Measurements from ENCODE around the gene GPHB5.
"Not testable (repeated sequence)": the region's sequence is repeated elsewhere in the genome, so short reads cannot be mapped to it uniquely, and the experiment has no call there.

The GPHB5 gene

DNA sequence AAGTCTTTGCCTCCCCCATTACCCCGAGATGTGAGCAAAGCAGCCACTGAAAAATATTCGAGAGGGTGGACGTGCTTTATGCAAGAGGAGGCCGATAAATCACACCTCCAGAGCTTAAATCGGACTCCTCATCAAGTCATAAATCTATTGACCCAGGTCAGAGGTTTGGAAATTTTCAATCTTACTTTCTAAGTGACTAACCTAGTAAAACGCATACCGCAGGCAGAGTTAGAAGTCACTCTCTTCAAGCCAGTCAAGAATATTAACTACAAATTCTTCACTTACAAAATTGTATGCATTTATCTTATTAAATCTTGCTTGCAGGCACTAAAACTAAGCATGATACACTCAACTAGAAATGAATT is 34.9 kb downstream of the GPHB5 start:
- DNase-seq (ENCODE audit: low read depth), result peak; percentile 51
- TF ChIP-seq, protein P1, sequence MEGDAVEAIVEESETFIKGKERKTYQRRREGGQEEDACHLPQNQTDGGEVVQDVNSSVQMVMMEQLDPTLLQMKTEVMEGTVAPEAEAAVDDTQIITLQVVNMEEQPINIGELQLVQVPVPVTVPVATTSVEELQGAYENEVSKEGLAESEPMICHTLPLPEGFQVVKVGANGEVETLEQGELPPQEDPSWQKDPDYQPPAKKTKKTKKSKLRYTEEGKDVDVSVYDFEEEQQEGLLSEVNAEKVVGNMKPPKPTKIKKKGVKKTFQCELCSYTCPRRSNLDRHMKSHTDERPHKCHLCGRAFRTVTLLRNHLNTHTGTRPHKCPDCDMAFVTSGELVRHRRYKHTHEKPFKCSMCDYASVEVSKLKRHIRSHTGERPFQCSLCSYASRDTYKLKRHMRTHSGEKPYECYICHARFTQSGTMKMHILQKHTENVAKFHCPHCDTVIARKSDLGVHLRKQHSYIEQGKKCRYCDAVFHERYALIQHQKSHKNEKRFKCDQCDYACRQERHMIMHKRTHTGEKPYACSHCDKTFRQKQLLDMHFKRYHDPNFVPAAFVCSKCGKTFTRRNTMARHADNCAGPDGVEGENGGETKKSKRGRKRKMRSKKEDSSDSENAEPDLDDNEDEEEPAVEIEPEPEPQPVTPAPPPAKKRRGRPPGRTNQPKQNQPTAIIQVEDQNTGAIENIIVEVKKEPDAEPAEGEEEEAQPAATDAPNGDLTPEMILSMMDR (IDR thresholded peaks at IDR 0.05; ENCODE audit: insufficient read depth, low read depth, low read length, missing control alignments), result no peak
- no peak overlapping the region for H3K4me3 ChIP-seq (ENCODE audit: low read depth, low read length)

DNA sequence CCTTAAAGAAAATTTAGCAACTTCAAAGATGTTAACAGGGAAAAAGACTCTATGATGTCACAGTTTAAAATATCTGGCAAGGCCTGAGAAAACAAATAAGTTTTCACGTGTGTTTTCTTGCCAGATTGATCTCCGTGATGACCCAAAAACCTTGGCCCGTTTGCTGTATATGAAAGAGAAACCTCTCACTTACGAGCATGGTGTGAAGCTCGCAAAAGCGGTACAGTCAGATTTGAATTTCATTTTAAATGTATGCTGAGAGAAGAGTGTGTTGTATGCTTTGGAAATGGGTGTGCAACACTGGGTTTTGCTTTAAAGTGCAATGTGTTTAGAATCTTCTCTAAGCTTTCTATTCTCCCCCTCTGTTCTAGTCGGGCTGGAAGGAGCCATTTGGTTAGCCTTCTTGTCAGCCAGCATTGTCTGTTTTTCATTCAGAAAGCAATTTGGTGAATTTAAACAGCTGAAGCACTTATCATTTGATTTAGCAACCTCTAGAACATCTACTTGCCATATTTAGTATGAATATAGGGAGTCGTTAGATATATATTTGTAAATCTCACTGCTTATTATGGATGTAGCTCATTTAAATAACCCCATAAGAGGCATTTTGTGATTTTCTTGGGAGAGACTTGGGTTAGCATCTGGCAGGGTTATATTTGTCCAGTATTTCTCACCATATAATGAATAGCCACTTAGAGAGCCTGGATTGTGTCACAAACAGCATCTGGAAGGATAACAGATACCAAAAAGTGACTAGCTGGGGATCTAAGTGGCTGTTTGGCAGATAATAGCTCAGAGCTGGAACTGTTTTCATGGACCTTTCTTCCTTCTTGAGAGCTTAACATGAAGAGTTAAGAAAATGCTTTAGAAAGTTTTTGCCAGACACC is 35.5 kb downstream of the GPHB5 start:
- peak overlapping the region; percentile 58 for H3K4me3 ChIP-seq (ENCODE audit: low read depth, low read length)
- peak; percentile 78 for DNase-seq (ENCODE audit: low read depth)
- TF ChIP-seq, protein P1 (IDR thresholded peaks at IDR 0.05; ENCODE audit: insufficient read depth, low read depth, low read length, missing control alignments), result no peak

DNA sequence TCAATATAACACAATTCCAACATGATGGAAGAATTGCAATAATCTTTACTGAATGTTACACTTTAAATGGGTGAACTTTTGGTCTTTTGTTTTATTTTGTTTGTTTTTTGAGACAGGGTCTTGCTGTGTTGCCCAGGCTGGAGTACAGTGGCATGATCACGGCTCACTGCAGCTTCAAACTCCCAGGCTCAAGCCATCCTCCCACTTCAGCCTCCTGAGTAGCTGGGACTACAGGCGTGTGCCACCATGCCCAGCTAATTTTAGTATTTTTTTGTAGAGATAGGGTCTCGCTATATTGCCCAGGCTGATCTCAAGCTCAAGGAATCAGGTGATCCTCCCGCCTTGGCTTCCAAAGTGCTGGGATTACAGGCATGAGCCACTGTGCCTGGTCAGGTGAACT is 38.8 kb downstream of the GPHB5 start:
- not testable (repeated sequence) for H3K4me3 ChIP-seq (ENCODE audit: low read depth, low read length); DNase-seq (ENCODE audit: low read depth)

DNA sequence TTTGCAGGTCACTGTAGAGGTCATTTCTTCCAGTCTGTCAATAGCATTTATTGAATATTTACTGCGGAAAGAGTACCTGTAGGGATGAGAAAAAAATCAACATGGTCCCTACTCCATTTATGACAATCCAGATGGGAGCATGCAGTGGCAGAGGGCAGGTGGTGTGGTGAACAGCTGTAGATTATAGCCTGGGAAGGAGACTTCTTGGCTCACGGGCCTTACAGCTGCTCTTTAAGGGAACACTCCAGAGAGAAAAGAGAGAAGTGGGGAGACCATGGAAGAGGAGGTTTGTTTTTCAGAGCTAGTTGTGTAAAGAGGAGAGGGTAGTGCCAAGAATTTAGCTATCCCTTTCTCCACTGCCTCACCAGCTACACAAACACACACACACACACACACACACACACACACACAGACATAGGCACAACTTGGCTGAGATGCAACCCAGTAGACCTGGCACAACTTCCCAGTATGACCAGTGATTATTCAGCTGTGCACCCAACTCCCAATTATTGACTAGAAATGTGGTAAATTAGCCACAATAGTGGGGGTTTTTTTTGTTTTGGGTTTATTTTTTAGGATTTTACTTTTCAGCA is 41.0 kb downstream of the GPHB5 start:
- H3K4me3 ChIP-seq (ENCODE audit: low read depth, low read length), result no peak overlapping the region
- DNase-seq (ENCODE audit: low read depth), result no peak
- TF ChIP-seq, protein P1 (IDR thresholded peaks at IDR 0.05; ENCODE audit: insufficient read depth, low read depth, low read length, missing control alignments), result no peak

DNA sequence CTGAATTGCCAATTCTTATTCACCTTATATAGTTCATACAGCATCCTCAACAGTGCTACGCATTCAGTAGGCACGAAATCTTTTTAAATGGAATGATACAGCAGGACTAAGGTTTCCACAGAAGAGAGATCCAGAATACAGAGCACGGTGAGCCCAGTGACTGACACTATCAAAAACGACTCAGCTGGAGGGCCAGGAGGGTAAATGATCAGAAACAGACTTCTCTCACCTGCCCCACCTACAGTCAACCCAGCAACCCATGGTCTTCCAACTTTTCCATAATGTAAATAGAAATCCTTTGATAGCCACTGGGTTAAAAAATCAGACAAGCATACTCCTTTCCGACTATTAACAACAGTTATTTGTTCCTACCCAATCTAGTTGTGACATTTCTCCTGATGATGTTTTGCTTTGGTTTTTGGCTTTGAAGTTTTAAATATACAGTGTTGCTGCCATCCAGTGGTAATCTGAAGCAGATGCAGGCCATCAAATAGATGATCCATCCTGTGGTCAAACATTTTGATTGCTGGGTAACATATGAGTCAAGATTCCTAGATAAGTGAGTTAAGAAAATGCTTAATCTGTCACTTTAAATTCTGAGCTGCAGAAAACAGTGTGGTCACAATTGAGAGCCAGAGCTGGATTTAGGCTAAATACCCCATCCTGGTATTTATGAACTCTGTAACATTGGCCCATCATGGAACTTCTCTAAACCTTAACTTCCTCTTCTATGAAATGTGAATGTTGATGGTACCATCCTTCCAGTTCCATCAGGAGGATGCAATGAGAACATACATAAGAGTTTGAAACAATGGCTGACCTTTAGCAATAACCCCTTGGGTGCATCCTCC is 42.0 kb downstream of the GPHB5 start:
- peak; percentile 49 for DNase-seq (ENCODE audit: low read depth)
- TF ChIP-seq, protein P1 (IDR thresholded peaks at IDR 0.05; ENCODE audit: insufficient read depth, low read depth, low read length, missing control alignments), result peak; percentile 60

DNA sequence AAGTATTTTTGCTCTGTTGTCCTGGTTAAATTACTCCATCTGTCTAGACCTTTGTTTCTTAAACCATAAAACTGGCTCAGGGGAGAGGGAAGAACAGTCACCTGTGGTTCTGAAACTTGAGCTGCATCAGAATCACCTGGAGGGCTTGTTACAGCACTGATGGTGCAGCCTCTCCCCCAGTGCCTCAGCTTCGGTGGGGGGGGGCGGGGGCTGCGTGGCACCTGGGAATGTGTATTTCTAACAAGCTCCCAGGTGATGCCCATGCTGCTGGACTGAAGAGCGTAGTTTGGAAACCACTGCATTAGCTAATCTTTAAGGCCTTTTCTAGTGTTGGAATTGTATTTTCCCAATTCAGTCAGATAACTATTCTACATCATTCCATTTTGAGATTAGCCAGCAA is 42.7 kb downstream of the GPHB5 start:
- no peak overlapping the region for H3K4me3 ChIP-seq (ENCODE audit: low read depth, low read length)
- TF ChIP-seq, protein P1 (IDR thresholded peaks at IDR 0.05; ENCODE audit: insufficient read depth, low read depth, low read length, missing control alignments), result no peak
- DNase-seq (ENCODE audit: low read depth), result no peak

More for the DNA sequence above, 42.0 kb downstream of the GPHB5 start:
- no peak overlapping the region for H3K4me3 ChIP-seq (ENCODE audit: low read depth, low read length)

DNA sequence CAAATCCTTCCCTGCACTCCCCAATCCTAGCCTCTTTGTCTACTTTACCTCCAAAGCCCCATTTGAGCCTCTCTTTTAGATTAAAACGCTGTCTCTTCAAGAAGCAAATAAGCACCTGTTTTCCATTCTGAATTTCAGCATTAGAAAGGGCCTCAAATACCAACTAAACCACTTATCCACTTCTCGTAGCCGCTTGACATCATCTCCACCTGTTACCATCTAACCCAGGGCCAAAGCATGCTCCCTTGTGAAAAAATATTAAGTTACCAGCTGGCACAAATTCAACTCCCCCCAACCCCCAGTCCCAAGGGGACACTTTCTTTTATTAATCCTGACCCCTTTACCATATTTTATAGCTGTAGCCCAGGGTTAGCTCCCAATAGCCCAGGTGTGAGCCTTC is 43.1 kb downstream of the GPHB5 start:
- no peak for DNase-seq (ENCODE audit: low read depth)
- H3K4me3 ChIP-seq (ENCODE audit: low read depth, low read length), result no peak overlapping the region
- TF ChIP-seq, protein P1 (IDR thresholded peaks at IDR 0.05; ENCODE audit: insufficient read depth, low read depth, low read length, missing control alignments), result no peak
